ENCODE data around the gene ITLN2. TPM values are rescaled to one million over a fixed set of nuclear protein-coding genes. Genes with fewer than 3 reads are reported as not detected.
A peak's percentile ranks its signal among the peaks of the same experiment; 100 is the strongest.
"Not testable (repeated sequence)": the region's sequence is repeated elsewhere in the genome, so short reads cannot be mapped to it uniquely, and the experiment has no call there.

ITLN2 gene
- total RNA-seq, 2 experiments from 2014 or later, result not detected

DNA sequence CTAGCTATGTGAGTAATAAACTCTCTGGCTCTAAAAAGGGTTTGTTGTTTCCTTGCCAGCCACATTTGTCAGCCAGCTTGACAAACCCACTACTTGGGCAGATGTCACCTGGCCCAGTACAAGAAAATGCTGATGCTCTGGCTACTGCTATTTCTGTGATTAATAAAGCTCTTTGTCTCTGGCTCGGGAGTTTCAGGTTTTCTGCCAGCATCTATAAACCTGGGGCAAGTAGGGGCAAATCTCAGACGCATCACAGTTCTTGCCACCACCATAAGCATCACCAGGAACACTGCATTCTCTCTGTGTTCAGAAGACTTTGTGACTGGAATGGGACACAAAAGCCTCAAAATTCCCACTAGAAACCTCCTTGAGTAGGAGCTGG, 2.5 kb downstream of the ITLN2 start:
- POLR2A ChIA-PET, result interaction anchor here (0.8 to 2.3 kb wide), 4 partner anchors 22 to 227 kb away, joined by 3 to 8 read pairs (median 3); no protein-coding TSS in a partner anchor
- no peaks in the 10 kb centered on the region for H3K9me3 Mint-ChIP-seq (ENCODE audit: insufficient read depth)
- H3K4me1 Mint-ChIP-seq (ENCODE audit: low read depth), result peaks cover 22% of the 10 kb centered on the region
- ATAC-seq (no peak), DNase-seq (no peak)
- no peak overlapping the region for H3K4me3 Mint-ChIP-seq
- CTCF ChIA-PET, result interaction anchor here (0.7 to 6.5 kb wide), 69 partner anchors 8 to 335 kb away, joined by 3 to 323 read pairs (median 5); partner anchors contain the start of genes CD244, ITLN1, KLHDC9 and LY9
- H3K36me3 Mint-ChIP-seq (ENCODE audit: low read depth), result no peaks in the 10 kb centered on the region
- H3K27ac Mint-ChIP-seq, result no peak overlapping the region
- no peaks in the 10 kb centered on the region for H3K27me3 Mint-ChIP-seq (ENCODE audit: low read depth)

DNA sequence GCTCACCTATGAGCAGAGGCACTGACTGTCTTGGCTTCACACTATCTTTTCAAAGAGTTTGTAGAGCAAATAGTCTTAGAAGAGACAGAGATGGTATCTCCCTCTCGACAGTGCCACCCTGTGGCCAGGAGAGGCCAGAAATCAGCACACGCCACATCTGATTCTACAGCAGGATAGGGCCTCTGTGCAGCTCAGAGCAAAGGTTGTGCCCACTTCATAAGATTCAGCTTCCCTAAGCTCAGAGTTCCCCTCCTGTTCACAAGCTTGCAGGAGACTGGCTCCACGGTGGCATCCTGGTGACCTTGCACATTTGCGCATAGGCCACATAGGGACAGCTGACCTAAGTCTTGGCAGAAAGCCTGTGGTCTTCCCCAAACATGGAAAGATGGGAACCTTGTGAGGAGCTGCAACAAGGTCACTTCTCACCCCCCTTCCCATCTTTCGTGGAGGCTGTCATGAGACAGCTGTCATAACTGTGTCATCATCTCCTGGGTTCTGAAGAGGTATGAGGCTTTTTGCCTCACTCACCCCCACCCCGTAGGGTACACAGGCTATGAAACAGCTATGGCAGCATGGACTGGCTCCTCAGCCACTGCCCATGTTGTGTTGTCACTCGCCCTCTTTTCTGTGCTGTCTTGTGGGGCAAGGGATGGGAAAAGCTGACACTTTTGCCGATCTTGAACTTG, 3.0 kb downstream of the ITLN2 start:
- H3K27me3 Mint-ChIP-seq (ENCODE audit: low read depth), result no peaks in the 10 kb centered on the region
- ATAC-seq (peak; percentile 88), DNase-seq (peak; percentile 87)
- no peaks in the 10 kb centered on the region for H3K9me3 Mint-ChIP-seq (ENCODE audit: insufficient read depth)
- ChIA-PET CTCF (interaction anchor here (0.7 to 6.5 kb wide), 71 partner anchors 8 to 334 kb away, joined by 3 to 323 read pairs (median 5); partner anchors contain the start of genes CD244, ITLN1, KLHDC9 and LY9), POLR2A (interaction anchor here (0.6 to 2.3 kb wide), 5 partner anchors 21 to 226 kb away, joined by 3 to 8 read pairs (median 3); partner anchors contain the start of gene UFC1)
- H3K27ac Mint-ChIP-seq, result no peak overlapping the region
- no peaks in the 10 kb centered on the region for H3K36me3 Mint-ChIP-seq (ENCODE audit: low read depth)
- H3K4me3 Mint-ChIP-seq, result no peak overlapping the region
- peaks cover 22% of the 10 kb centered on the region for H3K4me1 Mint-ChIP-seq (ENCODE audit: low read depth)

DNA sequence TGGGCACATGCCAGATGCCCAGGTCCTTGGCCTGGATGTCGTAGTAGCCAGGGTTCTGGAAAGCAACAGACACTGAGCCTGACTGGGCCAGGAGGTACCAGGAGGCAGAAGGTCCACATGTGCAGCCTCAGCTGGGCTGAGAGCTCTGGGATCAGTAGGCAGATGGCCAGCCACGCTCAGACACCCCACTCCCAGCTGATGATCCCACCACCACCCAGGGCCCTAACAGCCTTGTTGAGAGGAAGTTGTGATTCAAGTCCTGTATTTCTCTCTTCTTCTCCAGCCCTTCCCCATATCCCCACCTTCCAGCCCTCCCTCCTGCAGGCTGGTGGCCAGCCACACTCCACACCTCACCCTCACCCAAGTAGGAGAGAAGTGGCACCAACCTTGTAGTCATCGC, 4.0 kb downstream of the ITLN2 start:
- CTCF ChIA-PET, result interaction anchor here (0.7 to 6.5 kb wide), 28 partner anchors 9 to 268 kb away, joined by 3 to 323 read pairs (median 8); partner anchors contain the start of genes CD244 and LY9
- Mint-ChIP-seq H3K27me3 (ENCODE audit: low read depth) (no peaks in the 10 kb centered on the region), H3K27ac (peak overlapping the region; percentile 45), H3K36me3 (ENCODE audit: low read depth) (no peaks in the 10 kb centered on the region), H3K4me3 (no peak overlapping the region), H3K9me3 (ENCODE audit: insufficient read depth) (no peaks in the 10 kb centered on the region), H3K4me1 (ENCODE audit: low read depth) (peaks cover 22% of the 10 kb centered on the region)
- ATAC-seq (no peak), DNase-seq (no peak)
- POLR2A ChIA-PET, result interaction anchor here (0.6 to 2.3 kb wide), 2 partner anchors 114 to 203 kb away, joined by 3 to 8 read pairs; partner anchors contain the start of gene UFC1

DNA sequence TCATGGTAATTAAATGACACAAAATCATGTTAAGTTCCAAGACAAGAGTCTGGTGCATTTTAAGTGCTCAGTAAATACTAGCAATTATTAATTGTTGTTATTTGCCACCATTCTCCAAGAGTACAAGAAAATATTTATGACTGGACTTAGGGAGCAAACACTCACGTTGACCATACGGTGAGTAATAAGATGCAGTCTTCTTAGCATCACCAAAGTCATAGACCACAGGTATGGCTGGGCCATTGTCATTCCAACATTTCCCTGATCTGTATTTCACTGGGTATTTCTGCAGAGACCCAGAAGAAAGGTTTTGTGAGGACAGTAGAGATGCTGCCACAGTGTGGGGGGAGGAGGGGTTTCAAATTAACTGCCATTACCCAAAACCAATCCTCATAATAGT, 4.7 kb downstream of the ITLN2 start:
- no peak overlapping the region for H3K4me3 Mint-ChIP-seq
- no peak overlapping the region for H3K27ac Mint-ChIP-seq
- H3K4me1 Mint-ChIP-seq (ENCODE audit: low read depth), result peaks cover 22% of the 10 kb centered on the region
- H3K9me3 Mint-ChIP-seq (ENCODE audit: insufficient read depth), result no peaks in the 10 kb centered on the region
- no peak for ATAC-seq
- POLR2A ChIA-PET, result no interaction called here
- no peaks in the 10 kb centered on the region for H3K36me3 Mint-ChIP-seq (ENCODE audit: low read depth)
- H3K27me3 Mint-ChIP-seq (ENCODE audit: low read depth), result peaks cover 2% of the 10 kb centered on the region
- CTCF ChIA-PET, result interaction anchor here (5.4 to 6.5 kb wide), 3 partner anchors 114 to 173 kb away, joined by 50 to 323 read pairs (median 226); partner anchors contain the start of gene LY9
- no peak for DNase-seq

DNA sequence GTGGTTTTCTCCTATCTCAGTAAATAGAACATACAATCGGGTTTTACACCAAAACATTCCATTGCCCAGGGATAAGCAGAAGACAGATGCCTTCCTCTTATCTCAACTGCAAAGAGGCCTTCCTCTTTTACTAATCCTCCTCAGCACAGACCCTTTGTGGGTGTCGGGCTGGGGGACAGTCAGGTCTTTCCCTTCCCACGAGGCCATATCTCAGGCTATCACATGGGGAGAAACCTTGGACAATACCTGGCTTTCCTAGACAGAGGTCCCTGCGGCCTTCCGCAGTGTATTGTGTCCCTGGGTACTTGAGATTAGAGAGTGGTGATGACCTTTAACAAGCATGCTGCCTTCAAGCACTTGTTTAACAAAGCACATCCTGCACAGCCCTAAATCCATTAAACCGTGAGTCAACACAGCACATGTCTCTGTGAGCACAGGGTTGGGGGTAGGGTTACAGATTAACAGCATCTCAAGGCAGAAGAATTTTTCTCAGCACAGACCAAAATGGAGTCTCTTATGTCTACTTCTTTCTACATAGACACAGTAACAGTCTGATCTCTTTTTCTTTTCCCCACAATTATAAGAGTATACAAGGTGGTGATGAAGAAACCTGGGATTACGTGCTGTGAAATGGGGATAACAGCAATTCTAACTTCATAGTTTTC, 5.3 kb downstream of the ITLN2 start:
- peaks cover 20% of the 10 kb centered on the region for H3K4me1 Mint-ChIP-seq (ENCODE audit: low read depth)
- CTCF ChIA-PET, result interaction anchor here (5.4 to 6.5 kb wide), 3 partner anchors 113 to 172 kb away, joined by 50 to 323 read pairs (median 226); partner anchors contain the start of gene LY9
- ATAC-seq; H3K27me3 Mint-ChIP-seq (ENCODE audit: low read depth); DNase-seq; POLR2A ChIA-PET; H3K27ac Mint-ChIP-seq; H3K9me3 Mint-ChIP-seq (ENCODE audit: insufficient read depth); H3K36me3 Mint-ChIP-seq (ENCODE audit: low read depth); H3K4me3 Mint-ChIP-seq: not testable (repeated sequence)

DNA sequence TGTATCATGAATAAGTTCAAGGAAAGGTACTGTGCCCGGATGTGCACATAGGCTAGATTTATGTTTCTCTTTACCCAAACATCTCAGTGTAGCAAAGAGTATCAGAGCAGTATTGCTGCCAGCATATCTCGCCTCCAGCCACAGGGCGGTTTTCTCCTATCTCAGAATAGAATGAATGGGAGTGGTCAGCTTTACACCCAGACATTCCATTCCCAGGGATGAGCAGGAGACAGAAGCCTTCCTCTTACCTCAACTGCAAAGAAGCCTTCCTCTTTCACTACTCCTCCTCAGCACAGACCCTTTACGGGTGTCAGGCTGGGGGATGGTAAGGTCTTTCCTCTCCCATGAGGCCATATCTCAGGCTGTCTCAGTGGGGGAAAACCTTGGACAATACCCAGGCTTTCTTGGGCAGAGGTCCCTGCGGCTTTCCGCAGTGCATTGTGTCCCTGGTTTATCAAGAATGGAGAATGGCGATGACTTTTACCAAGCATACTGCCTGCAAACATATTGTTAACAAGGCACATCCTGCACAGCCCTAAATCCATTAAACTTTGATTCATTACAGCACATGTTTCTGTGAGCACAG, 7.3 kb downstream of the ITLN2 start:
- POLR2A ChIA-PET; CTCF ChIA-PET; H3K27ac Mint-ChIP-seq; H3K9me3 Mint-ChIP-seq (ENCODE audit: insufficient read depth); ATAC-seq; H3K4me3 Mint-ChIP-seq; H3K36me3 Mint-ChIP-seq (ENCODE audit: low read depth); DNase-seq; H3K27me3 Mint-ChIP-seq (ENCODE audit: low read depth): not testable (repeated sequence)
- peaks cover 13% of the 10 kb centered on the region for H3K4me1 Mint-ChIP-seq (ENCODE audit: low read depth)

DNA sequence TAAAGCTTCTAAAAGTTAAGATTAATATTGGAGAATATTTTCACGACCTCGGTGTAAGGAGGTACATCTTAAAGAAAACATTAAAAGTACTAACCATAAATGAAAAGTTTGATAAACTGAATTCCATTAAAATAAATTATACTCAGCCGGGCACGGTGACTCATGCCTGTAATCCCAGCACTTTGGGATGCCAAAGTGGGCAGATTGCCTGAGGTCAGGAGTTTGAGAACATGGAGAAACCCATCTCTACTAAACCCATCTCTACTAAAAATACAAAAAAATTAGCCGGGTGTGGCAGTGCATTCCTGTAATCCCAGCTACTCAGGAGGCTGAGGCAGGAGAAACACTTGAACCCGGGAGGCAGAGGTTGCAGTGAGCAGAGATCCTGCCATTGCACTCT, 8.7 kb downstream of the ITLN2 start:
- H3K4me3 Mint-ChIP-seq; POLR2A ChIA-PET; ATAC-seq; H3K4me1 Mint-ChIP-seq (ENCODE audit: low read depth); DNase-seq; H3K36me3 Mint-ChIP-seq (ENCODE audit: low read depth); H3K27me3 Mint-ChIP-seq (ENCODE audit: low read depth); H3K27ac Mint-ChIP-seq; H3K9me3 Mint-ChIP-seq (ENCODE audit: insufficient read depth): not testable (repeated sequence)
- CTCF ChIA-PET, result interaction anchor here (1.1 to 1.2 kb wide), 3 partner anchors 8 to 111 kb away, joined by 4 read pairs; no protein-coding TSS in a partner anchor

DNA sequence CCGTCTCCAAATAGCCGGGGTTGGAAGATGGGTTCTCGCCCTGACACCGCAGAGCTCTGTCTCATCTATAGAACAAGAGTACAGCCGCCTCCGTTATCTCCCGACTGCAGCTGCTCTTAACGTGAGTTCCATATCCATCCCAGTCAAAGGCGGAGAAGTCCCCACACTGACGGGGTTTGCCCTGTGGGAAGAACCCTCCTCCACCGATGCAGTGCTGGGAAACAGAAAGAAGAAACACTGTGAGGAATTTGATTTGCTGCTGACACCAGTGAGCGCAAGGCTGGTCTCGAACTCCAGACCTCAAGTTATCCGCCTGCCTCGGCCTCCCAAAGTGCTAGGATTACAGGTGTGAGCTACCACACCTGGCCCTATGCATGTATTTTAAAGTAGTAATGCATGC, 9.5 kb downstream of the ITLN2 start:
- DNase-seq (no peak), ATAC-seq (no peak)
- Mint-ChIP-seq H3K4me1 (ENCODE audit: low read depth) (no peaks in the 10 kb centered on the region), H3K27me3 (ENCODE audit: low read depth) (peaks cover 11% of the 10 kb centered on the region), H3K36me3 (ENCODE audit: low read depth) (no peaks in the 10 kb centered on the region), H3K9me3 (ENCODE audit: insufficient read depth) (no peaks in the 10 kb centered on the region), H3K27ac (no peak overlapping the region), H3K4me3 (no peak overlapping the region)
- POLR2A ChIA-PET, result no interaction called here
- CTCF ChIA-PET, result interaction anchor here (1.0 to 1.4 kb wide), 5 partner anchors 9 to 110 kb away, joined by 3 to 4 read pairs (median 4); no protein-coding TSS in a partner anchor

DNA sequence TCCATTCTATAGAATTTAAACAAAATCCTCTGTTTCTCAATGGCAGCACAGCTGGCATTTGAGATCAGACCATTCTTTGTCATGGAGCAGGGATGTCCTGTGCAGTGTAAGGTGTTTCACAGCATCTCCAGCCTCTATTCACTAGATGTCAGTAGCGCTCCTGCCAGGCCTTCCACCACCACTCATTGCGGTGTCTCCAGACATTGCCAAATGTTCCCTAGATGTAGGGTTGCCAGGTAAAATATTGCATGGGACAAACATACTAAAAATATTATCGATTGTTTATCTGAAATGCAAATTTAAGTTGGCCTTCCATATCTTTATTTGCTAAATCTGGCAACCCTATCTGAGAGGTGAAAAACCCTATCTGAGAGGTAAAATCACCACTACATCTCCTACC, 11.7 kb downstream of the ITLN2 start:
- CTCF ChIA-PET, result interaction anchor here (1.0 to 3.3 kb wide), 2 partner anchors 11 to 106 kb away, joined by 4 to 13 read pairs; partner anchors contain the start of gene ITLN2
- Mint-ChIP-seq H3K4me3 (no peak overlapping the region), H3K4me1 (ENCODE audit: low read depth) (no peaks in the 10 kb centered on the region), H3K27ac (no peak overlapping the region), H3K9me3 (ENCODE audit: insufficient read depth) (no peaks in the 10 kb centered on the region), H3K36me3 (ENCODE audit: low read depth) (no peaks in the 10 kb centered on the region), H3K27me3 (ENCODE audit: low read depth) (peaks cover 29% of the 10 kb centered on the region)
- DNase-seq (no peak), ATAC-seq (no peak)
- POLR2A ChIA-PET, result no interaction called here

DNA sequence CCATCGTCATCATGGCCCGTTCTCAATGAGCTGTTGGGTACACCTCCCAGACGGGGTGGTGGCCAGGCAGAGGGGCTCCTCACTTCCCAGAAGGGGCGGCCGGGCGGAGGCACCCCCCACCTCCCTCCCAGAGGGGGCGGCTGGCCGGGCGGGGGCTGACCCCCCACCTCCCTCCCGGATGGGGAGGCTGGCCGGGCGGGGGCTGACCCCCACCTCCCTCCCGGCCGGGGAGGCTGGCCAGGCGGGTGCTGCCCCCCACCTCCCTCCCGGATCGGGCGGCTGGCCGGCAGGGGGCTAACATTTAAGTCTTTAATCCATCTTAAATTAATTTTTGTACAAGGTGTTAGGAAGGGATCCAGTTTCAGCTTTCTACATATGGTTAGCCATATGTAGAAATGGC, 17.9 kb downstream of the ITLN2 start:
- H3K36me3 Mint-ChIP-seq (ENCODE audit: low read depth); POLR2A ChIA-PET; DNase-seq; H3K4me1 Mint-ChIP-seq (ENCODE audit: low read depth); H3K4me3 Mint-ChIP-seq; ATAC-seq; H3K9me3 Mint-ChIP-seq (ENCODE audit: insufficient read depth); H3K27ac Mint-ChIP-seq: not testable (repeated sequence)
- H3K27me3 Mint-ChIP-seq (ENCODE audit: low read depth), result peaks cover 33% of the 10 kb centered on the region
- CTCF ChIA-PET, result interaction anchor here (2.2 kb wide), 1 partner anchor 15 kb away, joined by 5 read pairs; no protein-coding TSS in a partner anchor

DNA sequence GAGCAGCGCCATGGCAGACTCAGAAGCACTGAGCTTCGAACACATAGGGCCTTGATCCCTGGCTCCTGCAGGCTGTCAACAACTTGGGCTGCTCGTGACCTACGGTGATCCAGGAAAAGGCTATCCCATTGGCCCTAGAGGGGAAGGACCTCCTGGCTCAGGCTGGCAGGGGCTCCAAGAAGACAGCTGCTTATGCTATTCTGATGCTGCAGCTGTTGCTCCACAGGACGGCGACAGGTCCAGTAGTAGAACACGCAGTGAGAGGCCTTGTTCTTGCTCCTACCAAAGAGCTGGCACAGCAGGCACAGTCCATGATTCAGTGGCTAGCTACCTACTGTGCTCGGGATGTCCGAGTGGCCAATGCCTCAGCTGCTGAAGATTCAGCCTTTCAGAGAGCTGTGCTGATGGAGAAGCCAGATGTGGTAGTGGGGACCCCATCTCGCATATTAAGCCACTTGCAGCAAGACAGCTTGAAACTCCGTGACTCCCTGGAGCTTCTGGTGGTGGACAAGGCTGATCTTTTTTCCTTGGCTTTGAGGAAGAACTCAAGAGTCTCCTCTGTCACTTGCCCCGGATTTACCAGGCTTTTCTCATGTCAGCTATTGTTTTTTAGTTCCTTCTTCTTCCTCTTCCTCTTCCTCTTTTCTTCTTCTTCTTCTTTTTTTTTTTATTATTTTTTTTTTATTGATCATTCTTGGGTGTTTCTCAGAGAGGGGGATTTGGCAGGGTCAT, 18.9 kb downstream of the ITLN2 start:
- no peaks in the 10 kb centered on the region for H3K36me3 Mint-ChIP-seq (ENCODE audit: low read depth)
- no peak overlapping the region for H3K27ac Mint-ChIP-seq
- no peak overlapping the region for H3K4me3 Mint-ChIP-seq
- ChIA-PET CTCF (interaction anchor here (0.6 to 1.6 kb wide), 3 partner anchors 16 to 898 kb away, joined by 3 to 8 read pairs (median 3); no protein-coding TSS in a partner anchor), POLR2A (no interaction called here)
- no peak for DNase-seq
- H3K27me3 Mint-ChIP-seq (ENCODE audit: low read depth), result peaks cover 35% of the 10 kb centered on the region
- no peak for ATAC-seq
- no peaks in the 10 kb centered on the region for H3K9me3 Mint-ChIP-seq (ENCODE audit: insufficient read depth)
- H3K4me1 Mint-ChIP-seq (ENCODE audit: low read depth), result no peaks in the 10 kb centered on the region

Data from activated CD8-positive, alpha-beta T cell treated with anti-CD3 and anti-CD28 coated beads, Interleukin-2, amount 10 ng/mL, durations not matched to agents 7 days and 5 days (primary cell).